Measurements from ENCODE around the gene SPOCK1. TPM values are rescaled to one million over a fixed set of nuclear protein-coding genes. Genes with fewer than 3 reads are reported as not detected.

SPOCK1 gene
- total and polyA plus RNA-seq, 4 experiments from 2014 or later: not detected

DNA sequence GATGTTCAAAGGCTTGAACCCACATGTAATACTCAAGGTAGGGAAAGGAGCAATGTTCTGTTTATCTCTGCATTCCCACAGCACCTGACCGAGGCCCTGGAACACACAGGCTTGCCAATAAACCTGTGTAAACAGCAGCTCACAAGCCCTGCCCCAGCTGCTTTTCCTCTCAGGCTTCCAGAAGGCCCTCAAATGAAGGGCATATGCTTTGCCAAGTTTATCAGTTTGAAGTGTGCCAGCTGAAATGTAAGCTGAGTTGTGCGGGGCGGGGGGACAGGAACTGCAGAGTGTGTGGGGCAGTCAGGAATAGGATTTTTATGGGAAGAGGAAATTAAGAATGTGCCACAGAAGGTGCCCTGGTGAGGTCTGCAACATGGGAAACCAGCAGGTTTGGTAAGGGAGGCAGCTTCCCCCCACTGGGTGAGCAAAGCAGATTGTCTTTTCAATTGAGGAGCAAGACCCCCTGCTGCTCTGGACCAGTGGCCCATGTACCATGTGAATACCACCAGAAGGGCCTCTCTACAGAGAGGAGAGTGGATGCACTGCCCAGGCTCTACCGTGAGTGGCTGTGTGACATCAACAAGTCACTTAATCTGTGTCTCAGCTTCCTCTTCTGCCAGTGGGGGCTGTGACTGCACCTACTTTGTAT, 194.8 kb downstream of the SPOCK1 start:
- POLR2A ChIA-PET (ENCODE audit: partially characterized antibody): no interaction called here
- H3K9me3 ChIP-seq (ENCODE audit: control insufficient read depth in 1 of 2, low read length in 2 of 2): no peaks in the 10 kb centered on the region
- no peak overlapping the region for H3K4me3 Mint-ChIP-seq
- H3K4me1 ChIP-seq (ENCODE audit: insufficient read depth, low read length): no peaks in the 10 kb centered on the region
- CTCF ChIA-PET (ENCODE audit: partially characterized antibody): interaction anchor here (3.5 kb wide), 1 partner anchor 16 kb away, joined by 10 read pairs; no protein-coding TSS in a partner anchor
- no peak overlapping the region for H3K27ac ChIP-seq (ENCODE audit: low read depth, low read length)
- no peaks in the 10 kb centered on the region for H3K36me3 Mint-ChIP-seq
- DNase-seq: no peak
- intact Hi-C loops (cut with micrococcal nuclease): no loop called here
- no peaks in the 10 kb centered on the region for H3K36me3 ChIP-seq (ENCODE audit: insufficient read depth, low read length)
- peaks cover 0 to 12% of the 10 kb centered on the region in 2 donors for H3K27me3 Mint-ChIP-seq
- H3K27me3 ChIP-seq (ENCODE audit: insufficient read depth, low read length): no peaks in the 10 kb centered on the region
- no peak overlapping the region for H3K4me3 ChIP-seq (ENCODE audit: low read length in 2 of 2)
- H3K4me1 Mint-ChIP-seq: no peaks in the 10 kb centered on the region
- no peaks in the 10 kb centered on the region for H3K9me3 Mint-ChIP-seq
- H3K27ac Mint-ChIP-seq: no peak overlapping the region

DNA sequence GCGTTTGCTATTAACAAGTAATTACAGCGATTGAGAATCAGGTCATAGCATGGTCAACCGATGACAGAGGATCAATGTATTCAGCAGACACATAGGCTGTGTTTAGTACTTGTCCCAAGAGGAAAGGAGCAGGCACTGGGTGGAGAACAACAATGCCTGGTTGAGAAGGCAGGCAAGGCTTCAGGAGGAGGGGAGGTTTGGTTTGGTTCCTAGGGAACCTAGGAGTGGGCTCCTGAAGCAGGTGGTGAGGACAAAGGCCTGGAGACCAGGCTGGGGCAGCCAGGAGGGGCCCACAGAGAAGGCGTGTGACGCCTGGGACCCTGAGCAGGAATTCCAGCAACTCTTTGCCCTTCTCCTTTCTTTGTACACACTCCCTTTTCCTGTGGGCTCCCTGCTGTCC, 195.6 kb downstream of the SPOCK1 start:
- H3K27me3 ChIP-seq (ENCODE audit: insufficient read depth, low read length): no peaks in the 10 kb centered on the region
- no peaks in the 10 kb centered on the region for H3K4me1 ChIP-seq (ENCODE audit: insufficient read depth, low read length)
- POLR2A ChIA-PET (ENCODE audit: partially characterized antibody): no interaction called here
- H3K27ac ChIP-seq (ENCODE audit: low read depth, low read length): no peak overlapping the region
- no peak for DNase-seq
- Mint-ChIP-seq H3K36me3 (no peaks in the 10 kb centered on the region), H3K4me1 (no peaks in the 10 kb centered on the region), H3K9me3 (no peaks in the 10 kb centered on the region), H3K27me3 (peaks cover 0 to 12% of the 10 kb centered on the region in 2 donors), H3K4me3 (no peak overlapping the region), H3K27ac (no peak overlapping the region)
- H3K9me3 ChIP-seq (ENCODE audit: control insufficient read depth in 1 of 2, low read length in 2 of 2): no peaks in the 10 kb centered on the region
- intact Hi-C loops (cut with micrococcal nuclease): no loop called here
- no peaks in the 10 kb centered on the region for H3K36me3 ChIP-seq (ENCODE audit: insufficient read depth, low read length)
- CTCF ChIA-PET (ENCODE audit: partially characterized antibody): interaction anchor here (3.5 kb wide), 1 partner anchor 17 kb away, joined by 10 read pairs; no protein-coding TSS in a partner anchor
- no peak overlapping the region for H3K4me3 ChIP-seq (ENCODE audit: low read length in 2 of 2)

- no peaks in the 10 kb centered on the region for H3K9me3 ChIP-seq (ENCODE audit: control insufficient read depth in 1 of 2, low read length in 2 of 2)
- H3K36me3 Mint-ChIP-seq: no peaks in the 10 kb centered on the region
- no peaks in the 10 kb centered on the region for H3K4me1 Mint-ChIP-seq
- no peaks in the 10 kb centered on the region for H3K4me1 ChIP-seq (ENCODE audit: insufficient read depth, low read length)
- no peaks in the 10 kb centered on the region for H3K9me3 Mint-ChIP-seq
- H3K27ac ChIP-seq (ENCODE audit: low read depth, low read length): no peak overlapping the region
- POLR2A ChIA-PET (ENCODE audit: partially characterized antibody): no interaction called here
- peaks cover 0 to 9% of the 10 kb centered on the region in 2 donors for H3K27me3 Mint-ChIP-seq
- no peaks in the 10 kb centered on the region for H3K36me3 ChIP-seq (ENCODE audit: insufficient read depth, low read length)
- CTCF ChIA-PET (ENCODE audit: partially characterized antibody): no interaction called here
- no peak overlapping the region for H3K4me3 Mint-ChIP-seq
- intact Hi-C loops (cut with micrococcal nuclease): no loop called here
- H3K4me3 ChIP-seq (ENCODE audit: low read length in 2 of 2): no peak overlapping the region
- DNase-seq: no peak
- no peaks in the 10 kb centered on the region for H3K27me3 ChIP-seq (ENCODE audit: insufficient read depth, low read length)
- H3K27ac Mint-ChIP-seq: no peak overlapping the region
These were observed 198.5 kb downstream of the SPOCK1 start for GRCh38 chr5:137300411-137301240.

DNA sequence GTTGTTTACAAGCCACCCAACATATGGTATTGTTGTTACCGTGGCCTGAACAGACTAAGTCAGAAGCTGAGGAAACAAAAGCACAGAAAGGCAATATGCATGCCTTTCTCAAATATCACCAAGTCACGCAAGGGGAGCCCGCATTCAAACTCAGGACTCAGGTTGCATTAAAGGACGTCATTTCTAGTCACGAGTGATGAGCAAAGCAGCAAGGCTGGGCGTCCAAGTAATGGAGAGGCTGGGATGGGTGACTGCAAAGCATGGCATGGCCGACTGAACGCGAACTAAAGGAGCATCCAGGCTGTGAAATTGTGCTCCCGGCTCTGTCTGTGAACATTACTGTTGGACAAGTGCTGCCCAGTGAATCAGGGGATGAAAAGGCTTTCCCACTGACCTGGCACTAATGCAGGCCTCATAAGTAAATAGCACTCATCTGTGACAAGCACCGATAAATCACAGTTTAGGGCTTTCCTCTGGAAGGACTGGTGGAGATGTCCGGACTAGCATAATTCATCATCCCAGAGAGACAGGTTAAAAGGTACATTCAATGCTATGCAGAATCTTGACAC, 202.8 kb downstream of the SPOCK1 start:
- Mint-ChIP-seq H3K27ac (no peak overlapping the region), H3K27me3 (peaks cover 0 to 3% of the 10 kb centered on the region in 2 donors), H3K36me3 (no peaks in the 10 kb centered on the region), H3K4me1 (no peaks in the 10 kb centered on the region), H3K4me3 (no peak overlapping the region), H3K9me3 (no peaks in the 10 kb centered on the region)
- intact Hi-C loops (cut with micrococcal nuclease): no loop called here
- CTCF ChIA-PET (ENCODE audit: partially characterized antibody): no interaction called here
- H3K9me3 ChIP-seq (ENCODE audit: control insufficient read depth in 1 of 2, low read length in 2 of 2): no peaks in the 10 kb centered on the region
- POLR2A ChIA-PET (ENCODE audit: partially characterized antibody): no interaction called here
- no peak overlapping the region for H3K27ac ChIP-seq (ENCODE audit: low read depth, low read length)
- DNase-seq: no peak
- H3K27me3 ChIP-seq (ENCODE audit: insufficient read depth, low read length): no peaks in the 10 kb centered on the region
- H3K4me1 ChIP-seq (ENCODE audit: insufficient read depth, low read length): no peaks in the 10 kb centered on the region
- no peaks in the 10 kb centered on the region for H3K36me3 ChIP-seq (ENCODE audit: insufficient read depth, low read length)
- H3K4me3 ChIP-seq (ENCODE audit: low read length in 2 of 2): no peak overlapping the region

DNA sequence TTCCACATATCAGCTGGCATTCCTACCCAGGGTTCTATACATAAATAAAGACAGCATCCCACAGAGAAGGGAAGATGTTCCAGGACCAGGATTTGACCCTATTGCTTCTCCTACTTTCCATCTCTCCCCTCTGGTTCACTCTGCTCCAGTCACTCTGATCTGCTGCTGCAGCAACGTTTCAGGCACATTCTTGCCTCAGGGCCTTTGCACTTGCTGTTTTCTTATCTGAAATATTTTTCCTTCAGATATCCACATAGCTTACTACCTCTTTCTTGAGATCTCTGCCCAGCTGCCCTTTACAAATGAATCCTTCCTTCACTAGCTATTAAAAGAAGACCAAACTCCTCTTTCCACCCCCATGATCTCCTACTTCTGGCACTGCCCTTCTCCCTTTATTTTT, 204.5 kb downstream of the SPOCK1 start:
- DNase-seq: no peak
- Histone ChIP-seq H3K4me1 (ENCODE audit: insufficient read depth, low read length) (no peaks in the 10 kb centered on the region), H3K36me3 (ENCODE audit: insufficient read depth, low read length) (no peaks in the 10 kb centered on the region), H3K27me3 (ENCODE audit: insufficient read depth, low read length) (no peaks in the 10 kb centered on the region), H3K4me3 (ENCODE audit: low read length in 2 of 2) (no peak overlapping the region), H3K27ac (ENCODE audit: low read depth, low read length) (no peak overlapping the region), H3K9me3 (ENCODE audit: control insufficient read depth in 1 of 2, low read length in 2 of 2) (no peaks in the 10 kb centered on the region)
- Mint-ChIP-seq H3K4me3 (no peak overlapping the region), H3K9me3 (no peaks in the 10 kb centered on the region), H3K4me1 (no peaks in the 10 kb centered on the region), H3K36me3 (no peaks in the 10 kb centered on the region), H3K27me3 (peaks cover 0 to under 1% of the 10 kb centered on the region in 2 donors), H3K27ac (no peak overlapping the region)
- intact Hi-C loops (cut with micrococcal nuclease): no loop called here
- CTCF ChIA-PET (ENCODE audit: partially characterized antibody): no interaction called here
- POLR2A ChIA-PET (ENCODE audit: partially characterized antibody): no interaction called here

GRCh38 chr5:137292461-137293027, 206.6 kb downstream of the SPOCK1 start:
- H3K27ac Mint-ChIP-seq: no peak overlapping the region
- Histone ChIP-seq H3K36me3 (ENCODE audit: insufficient read depth, low read length) (no peaks in the 10 kb centered on the region), H3K27me3 (ENCODE audit: insufficient read depth, low read length) (no peaks in the 10 kb centered on the region), H3K27ac (ENCODE audit: low read depth, low read length) (no peak overlapping the region), H3K4me3 (ENCODE audit: low read length in 2 of 2) (no peak overlapping the region), H3K4me1 (ENCODE audit: insufficient read depth, low read length) (no peaks in the 10 kb centered on the region), H3K9me3 (ENCODE audit: control insufficient read depth in 1 of 2, low read length in 2 of 2) (no peaks in the 10 kb centered on the region)
- POLR2A ChIA-PET (ENCODE audit: partially characterized antibody): no interaction called here
- H3K9me3 Mint-ChIP-seq: no peaks in the 10 kb centered on the region
- intact Hi-C loops (cut with micrococcal nuclease): no loop called here
- no peak overlapping the region for H3K4me3 Mint-ChIP-seq
- no peak for DNase-seq
- H3K4me1 Mint-ChIP-seq: no peaks in the 10 kb centered on the region
- CTCF ChIA-PET (ENCODE audit: partially characterized antibody): interaction anchor here (0.9 kb wide), 1 partner anchor 28 kb away, joined by 3 read pairs; no protein-coding TSS in a partner anchor
- H3K27me3 Mint-ChIP-seq: peaks cover 0 to 7% of the 10 kb centered on the region in 2 donors
- no peaks in the 10 kb centered on the region for H3K36me3 Mint-ChIP-seq

DNA sequence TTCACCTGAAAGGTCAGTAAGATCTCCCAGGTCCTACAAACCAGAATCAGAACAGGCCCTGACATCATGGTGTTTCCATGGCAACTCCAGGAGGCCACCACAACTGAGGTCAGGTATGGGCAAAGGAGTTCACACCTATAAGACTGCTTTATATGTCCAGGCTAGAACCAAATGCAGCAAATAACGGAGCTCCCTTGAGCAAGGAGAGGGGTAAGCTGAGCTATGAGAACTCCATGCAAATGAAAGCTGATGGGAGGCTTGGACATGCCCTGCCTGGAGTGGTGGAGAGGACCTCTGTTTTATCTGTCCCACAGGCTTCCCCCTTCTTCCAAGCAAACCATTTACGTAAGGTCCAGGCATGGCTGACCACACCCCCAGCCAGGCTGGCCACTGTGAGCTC, 207.7 kb downstream of the SPOCK1 start:
- Histone ChIP-seq H3K36me3 (ENCODE audit: insufficient read depth, low read length) (no peaks in the 10 kb centered on the region), H3K4me1 (ENCODE audit: insufficient read depth, low read length) (no peaks in the 10 kb centered on the region), H3K27me3 (ENCODE audit: insufficient read depth, low read length) (no peaks in the 10 kb centered on the region), H3K27ac (ENCODE audit: low read depth, low read length) (no peak overlapping the region), H3K9me3 (ENCODE audit: control insufficient read depth in 1 of 2, low read length in 2 of 2) (no peaks in the 10 kb centered on the region), H3K4me3 (ENCODE audit: low read length in 2 of 2) (no peak overlapping the region)
- Mint-ChIP-seq H3K9me3 (no peaks in the 10 kb centered on the region), H3K36me3 (no peaks in the 10 kb centered on the region), H3K4me1 (no peaks in the 10 kb centered on the region), H3K27me3 (peaks cover 0 to 7% of the 10 kb centered on the region in 2 donors), H3K27ac (no peak overlapping the region), H3K4me3 (no peak overlapping the region)
- intact Hi-C loops (cut with micrococcal nuclease): no loop called here
- ChIA-PET POLR2A (ENCODE audit: partially characterized antibody) (no interaction called here), CTCF (ENCODE audit: partially characterized antibody) (no interaction called here)
- no peak for DNase-seq
